Measurements from ENCODE around the gene MAP2K3.
"Not testable (repeated sequence)": the region's sequence is repeated elsewhere in the genome, so short reads cannot be mapped to it uniquely, and the experiment has no call there.

- TF ChIP-seq CTCF, POLR2A (IDR thresholded peaks at IDR 0.05): not testable (repeated sequence)
Observed at GRCh38 chr17:21319686-21320375, 35.3 kb downstream of the MAP2K3 start.
